HepG2 (cell line): Measurements from ENCODE around the gene KCNAB3. TPM values are rescaled to one million over a fixed set of nuclear protein-coding genes. Genes with fewer than 3 reads are reported as not detected.

ENCODE experiments used
- DNMT3B ChIP-seq: conservative IDR thresholded peaks from 2 replicates; pipeline ENCODE4 v1.6.1; 2016; ENCODE audit warnings: missing biosample characterization, control low read depth
- ETV6 ChIP-seq: sonication (generic); formaldehyde crosslinking; conservative IDR thresholded peaks from 2 replicates; pipeline ENCODE4 v1.4.0; 2020; ENCODE audit warnings: missing genetic modification reagents
- NRL ChIP-seq: sonication (generic); formaldehyde crosslinking; IDR thresholded peaks from 2 replicates; pipeline ENCODE4 v1.5.0; 2020; ENCODE audit warnings: missing genetic modification reagents, mild to moderate bottlenecking, moderate library complexity, borderline replicate concordance
- TBX2 ChIP-seq: sonication (generic); formaldehyde crosslinking; IDR thresholded peaks from 2 replicates; pipeline ENCODE4 v1.5.0; 2020; ENCODE audit warnings: missing genetic modification reagents, mild to moderate bottlenecking, borderline replicate concordance
- ZBTB4 ChIP-seq: sonication (generic); formaldehyde crosslinking; IDR thresholded peaks from 2 replicates; pipeline ENCODE4 v1.4.0; 2020; ENCODE audit warnings: missing genetic modification reagents, mild to moderate bottlenecking, borderline replicate concordance
- ZIK1 ChIP-seq: sonication (generic); formaldehyde crosslinking; IDR thresholded peaks from 2 replicates; pipeline ENCODE4 v1.5.0; 2020; ENCODE audit warnings: mild to moderate bottlenecking, low read depth, missing genetic modification reagents, borderline replicate concordance
- ZNF569 ChIP-seq: sonication (generic); formaldehyde crosslinking; IDR thresholded peaks from 2 replicates; pipeline ENCODE4 v1.5.0; 2020; ENCODE audit warnings: mild to moderate bottlenecking, missing genetic modification reagents, moderate library complexity, borderline replicate concordance
- polyA plus RNA-seq, 8 experiments: library from polyadenylated mRNA; depleted of rRNA in 3 of 8; stranded (reverse) in 7 of 8; unstranded in 1 of 8; fragments of >200 nt; fragmentation: Illumina TruSeq in 4 of 8; extraction: Trizol in 4 of 8; gene quantifications; 2 replicates each; pipeline versions ENCODE4 v1.2.1 to v1.2.3, GENCODE V29; 2011 to 2016; ENCODE audit warnings: low read depth in 4 of 8, missing spikeins in 1 of 8, mixed read lengths in 1 of 8; ENCODE audit not compliant: insufficient read depth in 1 of 8
- total RNA-seq, 5 experiments: library from RNA; depleted of rRNA; stranded (reverse); fragments of >200 nt; fragmentation: Illumina TruSeq; extraction: Trizol; gene quantifications; 2 replicates each; pipeline ENCODE4 v1.2.3, GENCODE V29; 2016; ENCODE audit warnings: low read depth in 1 of 5
- TF ChIP-seq, protein P1 (sequence below): sonication (generic); formaldehyde crosslinking; conservative IDR thresholded peaks from 2 replicates; pipeline ENCODE4 v1.4.0; 2020; ENCODE audit warnings: missing genetic modification reagents
- TF ChIP-seq, protein P2 (sequence below): sonication (generic); formaldehyde crosslinking; IDR thresholded peaks from 2 replicates; pipeline ENCODE4 v1.4.0; 2020; ENCODE audit warnings: missing genetic modification reagents; ENCODE audit errors: not compliant biosample characterization
- TF ChIP-seq, protein P3 (sequence below): IDR thresholded peaks from 2 replicates; pipeline ENCODE4 v1.6.1; 2016; ENCODE audit warnings: low read depth, control low read depth

The KCNAB3 gene
- total and polyA plus RNA-seq, 2 of the 13 experiments (the other 11 are each of a cell fraction or from before 2014, with no cell fraction given): 0.29 to 0.88 TPM

DNA sequence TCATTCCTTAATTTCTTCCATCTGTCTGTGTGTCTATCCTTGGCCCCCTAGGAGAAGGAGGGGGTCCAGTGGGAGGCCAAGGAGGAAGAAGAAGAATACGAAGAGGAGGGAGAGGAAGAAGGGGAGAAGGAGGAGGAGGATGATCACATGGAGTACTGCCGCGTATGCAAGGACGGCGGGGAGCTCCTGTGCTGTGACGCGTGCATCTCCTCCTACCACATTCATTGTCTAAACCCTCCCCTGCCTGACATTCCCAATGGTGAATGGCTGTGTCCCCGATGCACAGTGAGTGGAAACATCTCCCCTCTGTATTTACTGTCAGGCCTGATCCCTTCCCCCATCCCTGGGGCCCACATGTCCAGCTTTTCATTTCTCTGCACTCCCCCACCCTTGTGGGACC, 34.8 kb downstream of the KCNAB3 start (continued):
- TF ChIP-seq, protein P1, sequence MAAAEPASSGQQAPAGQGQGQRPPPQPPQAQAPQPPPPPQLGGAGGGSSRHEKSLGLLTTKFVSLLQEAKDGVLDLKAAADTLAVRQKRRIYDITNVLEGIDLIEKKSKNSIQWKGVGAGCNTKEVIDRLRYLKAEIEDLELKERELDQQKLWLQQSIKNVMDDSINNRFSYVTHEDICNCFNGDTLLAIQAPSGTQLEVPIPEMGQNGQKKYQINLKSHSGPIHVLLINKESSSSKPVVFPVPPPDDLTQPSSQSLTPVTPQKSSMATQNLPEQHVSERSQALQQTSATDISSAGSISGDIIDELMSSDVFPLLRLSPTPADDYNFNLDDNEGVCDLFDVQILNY (CRISPR knock-in tag): no peak
- TF ChIP-seq ZNF569 (CRISPR knock-in tag): no peak
- TF ChIP-seq ZIK1 (CRISPR knock-in tag): no peak
- no peak for TF ChIP-seq TBX2 (CRISPR knock-in tag)
- TF ChIP-seq NRL (CRISPR knock-in tag): no peak
- TF ChIP-seq ETV6 (CRISPR knock-in tag): no peak
- TF ChIP-seq, protein P2, sequence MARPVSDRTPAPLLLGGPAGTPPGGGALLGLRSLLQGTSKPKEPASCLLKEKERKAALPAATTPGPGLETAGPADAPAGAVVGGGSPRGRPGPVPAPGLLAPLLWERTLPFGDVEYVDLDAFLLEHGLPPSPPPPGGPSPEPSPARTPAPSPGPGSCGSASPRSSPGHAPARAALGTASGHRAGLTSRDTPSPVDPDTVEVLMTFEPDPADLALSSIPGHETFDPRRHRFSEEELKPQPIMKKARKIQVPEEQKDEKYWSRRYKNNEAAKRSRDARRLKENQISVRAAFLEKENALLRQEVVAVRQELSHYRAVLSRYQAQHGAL: no peak
- TF ChIP-seq, protein P3, sequence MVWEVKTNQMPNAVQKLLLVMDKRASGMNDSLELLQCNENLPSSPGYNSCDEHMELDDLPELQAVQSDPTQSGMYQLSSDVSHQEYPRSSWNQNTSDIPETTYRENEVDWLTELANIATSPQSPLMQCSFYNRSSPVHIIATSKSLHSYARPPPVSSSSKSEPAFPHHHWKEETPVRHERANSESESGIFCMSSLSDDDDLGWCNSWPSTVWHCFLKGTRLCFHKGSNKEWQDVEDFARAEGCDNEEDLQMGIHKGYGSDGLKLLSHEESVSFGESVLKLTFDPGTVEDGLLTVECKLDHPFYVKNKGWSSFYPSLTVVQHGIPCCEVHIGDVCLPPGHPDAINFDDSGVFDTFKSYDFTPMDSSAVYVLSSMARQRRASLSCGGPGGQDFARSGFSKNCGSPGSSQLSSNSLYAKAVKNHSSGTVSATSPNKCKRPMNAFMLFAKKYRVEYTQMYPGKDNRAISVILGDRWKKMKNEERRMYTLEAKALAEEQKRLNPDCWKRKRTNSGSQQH (CRISPR knock-in tag): no peak
- TF ChIP-seq ZBTB4: no peak
- no peak for TF ChIP-seq DNMT3B (CRISPR knock-in tag)
- TF ChIP-seq, all 625 proteins: peak for 0
